Mucosa of gallbladder (tissue), 1 donor: Measurements from ENCODE around the gene LIN54. TPM values are rescaled to one million over a fixed set of nuclear protein-coding genes. Genes with fewer than 3 reads are reported as not detected.

ENCODE experiments used
- DNase-seq: peaks from one replicate; pipeline ENCODE4 v3.0.0-alpha.2; 2020; ENCODE audit warnings: low spot score
- total RNA-seq: library from RNA; stranded (reverse); gene quantifications from one replicate; pipeline ENCODE4 v1.2.1, GENCODE V29; 2021
- donor health status: DM: no; HTN: no; CAD: no.

LIN54 gene
- total RNA-seq, 1 donor from 2014 or later: 11.5 TPM

GRCh38 chr4:82891707-82892466 lies 118.7 kb downstream of the LIN54 start:
- DNase-seq: no peak

- peak; percentile 97 for DNase-seq
Measured at GRCh38 chr4:82890901-82891706, 119.5 kb downstream of the LIN54 start, which contains the start of gene SEC31A. SEC31A (minus strand) TSS chr4:82891153; CDS start chr4:82881936, 9,217 bp downstream.

GRCh38 chr4:82890528-82890900 lies 120.1 kb downstream of the LIN54 start:
- DNase-seq: no peak

- DNase-seq: no peak
Measured at GRCh38 chr4:82889287-82889686, 121.3 kb downstream of the LIN54 start.

GRCh38 chr4:82886147-82886942 lies 124.3 kb downstream of the LIN54 start:
- DNase-seq: no peak

GRCh38 chr4:82885410-82885809 lies 125.2 kb downstream of the LIN54 start:
- DNase-seq: no peak

Other genes with a start within 250 kb of the LIN54 start
- gene SCD5, start 212.0 kb downstream of the LIN54 start, total RNA-seq: 22.9 TPM
- 227 TPM for gene SEC31A, start 119.7 kb downstream of the LIN54 start, total RNA-seq
- 2.8 TPM for gene THAP9, start 110.1 kb downstream of the LIN54 start, total RNA-seq
- 31.5 TPM for gene COPS4, start 24.4 kb upstream of the LIN54 start, total RNA-seq
- 8.2 TPM for gene PLAC8, start 103.9 kb upstream of the LIN54 start, total RNA-seq